22Rv1 (cell line): Measurements from ENCODE around the gene TOR4A.

Experiments
- ZFX ChIP-seq: fragments of 450-650 bp; IDR thresholded peaks from 2 replicates; pipeline ENCODE4 v1.6.1; 2017; ENCODE audit warnings: antibody characterized with exemption, borderline replicate concordance
- TF ChIP-seq, protein P1 (sequence below): fragments of 450-650 bp; IDR thresholded peaks from 2 replicates; pipeline ENCODE4 v1.5.1; 2017; ENCODE audit warnings: mild to moderate bottlenecking

DNA sequence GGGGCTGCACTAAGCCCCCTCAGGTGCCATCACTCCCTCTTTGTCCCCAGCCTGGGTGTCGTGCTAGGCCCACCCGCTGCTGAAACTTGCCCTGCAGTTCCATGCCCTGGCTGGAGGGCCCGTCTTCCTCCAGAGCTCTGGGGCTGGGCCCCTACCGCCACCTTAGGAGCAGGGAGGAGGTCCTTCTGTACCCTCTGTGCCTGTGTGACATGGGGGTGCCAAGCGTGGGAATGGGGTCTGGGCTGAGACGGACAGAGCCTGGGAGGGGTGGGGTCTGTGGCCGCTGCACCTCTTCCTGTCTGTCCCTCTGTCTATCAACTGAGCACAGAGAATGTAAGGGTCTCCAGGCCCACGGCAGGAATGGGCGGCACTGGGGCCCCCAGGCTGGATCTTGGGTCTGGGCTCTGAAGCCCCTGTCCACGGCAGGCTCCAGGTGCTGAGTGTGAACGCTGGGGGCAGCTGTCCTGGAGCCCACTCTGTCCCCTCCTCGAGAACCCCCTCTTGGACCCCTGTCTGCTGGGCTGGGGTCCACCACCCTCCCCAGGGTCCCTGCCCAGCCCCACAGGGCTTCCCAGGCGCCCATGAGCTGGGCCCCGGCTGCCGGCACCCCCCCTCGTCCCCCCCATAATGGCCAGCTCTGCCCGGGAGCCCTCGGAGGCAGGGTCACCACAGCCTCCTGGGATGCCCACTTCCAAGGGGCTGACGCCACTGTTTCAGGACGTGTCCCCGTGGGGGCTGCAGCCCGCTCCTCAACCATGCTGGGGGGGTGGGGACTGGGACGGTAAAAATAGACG is 40.4 kb downstream of the TOR4A start:
- TF ChIP-seq, protein P1, sequence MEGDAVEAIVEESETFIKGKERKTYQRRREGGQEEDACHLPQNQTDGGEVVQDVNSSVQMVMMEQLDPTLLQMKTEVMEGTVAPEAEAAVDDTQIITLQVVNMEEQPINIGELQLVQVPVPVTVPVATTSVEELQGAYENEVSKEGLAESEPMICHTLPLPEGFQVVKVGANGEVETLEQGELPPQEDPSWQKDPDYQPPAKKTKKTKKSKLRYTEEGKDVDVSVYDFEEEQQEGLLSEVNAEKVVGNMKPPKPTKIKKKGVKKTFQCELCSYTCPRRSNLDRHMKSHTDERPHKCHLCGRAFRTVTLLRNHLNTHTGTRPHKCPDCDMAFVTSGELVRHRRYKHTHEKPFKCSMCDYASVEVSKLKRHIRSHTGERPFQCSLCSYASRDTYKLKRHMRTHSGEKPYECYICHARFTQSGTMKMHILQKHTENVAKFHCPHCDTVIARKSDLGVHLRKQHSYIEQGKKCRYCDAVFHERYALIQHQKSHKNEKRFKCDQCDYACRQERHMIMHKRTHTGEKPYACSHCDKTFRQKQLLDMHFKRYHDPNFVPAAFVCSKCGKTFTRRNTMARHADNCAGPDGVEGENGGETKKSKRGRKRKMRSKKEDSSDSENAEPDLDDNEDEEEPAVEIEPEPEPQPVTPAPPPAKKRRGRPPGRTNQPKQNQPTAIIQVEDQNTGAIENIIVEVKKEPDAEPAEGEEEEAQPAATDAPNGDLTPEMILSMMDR, result no peak
- no peak for TF ChIP-seq ZFX
